HG03139 (cell line): Measurements from ENCODE around the gene ANKRD52.
A peak's percentile ranks its signal among the peaks of the same experiment; 100 is the strongest.

Source experiments
- ATAC-seq: cut with Tn5 transposase; IDR thresholded peaks from one replicate; pipeline ENCODE4 v1.9.1; 2021; ENCODE audit not compliant: unreplicated experiment

Gene ANKRD52

DNA sequence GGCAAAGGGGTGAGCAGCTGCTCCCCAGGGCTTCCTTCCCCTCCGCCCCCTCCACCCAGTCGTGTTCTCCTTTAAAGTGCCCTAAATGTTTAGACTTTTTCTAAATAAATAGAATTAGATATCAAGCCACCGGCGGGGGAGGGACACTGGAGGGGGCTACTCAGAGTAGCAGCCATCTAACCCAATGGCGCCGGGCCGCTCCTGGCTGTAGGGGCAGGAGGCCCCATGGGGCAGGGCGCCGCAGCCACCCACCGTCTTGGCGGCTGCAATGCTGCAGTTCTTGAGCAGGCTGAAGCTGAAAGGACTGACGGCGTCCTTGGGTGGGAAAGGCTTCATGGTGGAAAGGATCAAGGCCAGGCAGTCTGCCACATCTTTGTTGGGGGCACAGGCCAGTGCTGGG lies 15.2 kb downstream of the ANKRD52 start:
- no peak for ATAC-seq

DNA sequence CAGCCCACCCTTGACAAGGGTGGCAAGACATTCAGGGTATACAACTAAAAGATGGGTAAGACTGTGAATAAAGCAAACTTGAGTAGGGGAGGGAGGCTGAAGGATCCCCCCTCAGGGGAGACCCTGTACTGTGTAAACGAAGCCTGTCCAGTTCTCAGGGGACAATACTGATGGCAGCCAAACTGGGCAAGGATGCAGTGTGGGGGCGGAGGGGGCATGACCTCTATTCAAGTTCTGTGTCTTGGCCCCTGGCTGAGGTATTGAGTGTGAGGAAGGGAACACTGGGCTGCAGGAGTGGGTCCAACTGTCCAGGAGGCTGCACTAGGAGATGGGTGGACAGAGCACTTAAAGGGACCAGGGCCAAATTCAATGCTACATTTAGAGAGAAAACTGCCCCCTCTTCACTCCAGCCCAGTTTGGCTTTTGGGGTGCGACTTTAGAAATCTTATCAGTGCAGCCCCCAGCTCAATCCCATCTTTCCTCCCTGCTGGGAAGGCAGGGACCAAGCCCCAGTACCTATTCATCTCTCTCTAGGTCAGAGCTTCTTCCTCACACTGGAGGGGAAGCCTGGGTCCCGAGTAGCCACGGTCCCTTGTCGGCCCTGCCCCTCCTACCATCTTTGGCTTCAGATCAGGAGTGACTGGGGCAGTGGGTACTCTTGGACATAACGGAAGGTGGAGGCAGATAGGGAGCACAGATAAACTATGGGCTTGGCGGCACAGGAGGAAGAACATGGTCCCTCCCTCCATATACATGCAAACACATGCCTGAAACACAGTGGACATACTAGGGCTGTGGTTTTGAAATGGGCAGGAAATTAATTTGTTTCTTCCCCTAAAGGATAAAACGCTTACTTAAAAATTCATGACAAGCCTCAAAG lies 16.5 kb downstream of the ANKRD52 start:
- ATAC-seq = no peak

DNA sequence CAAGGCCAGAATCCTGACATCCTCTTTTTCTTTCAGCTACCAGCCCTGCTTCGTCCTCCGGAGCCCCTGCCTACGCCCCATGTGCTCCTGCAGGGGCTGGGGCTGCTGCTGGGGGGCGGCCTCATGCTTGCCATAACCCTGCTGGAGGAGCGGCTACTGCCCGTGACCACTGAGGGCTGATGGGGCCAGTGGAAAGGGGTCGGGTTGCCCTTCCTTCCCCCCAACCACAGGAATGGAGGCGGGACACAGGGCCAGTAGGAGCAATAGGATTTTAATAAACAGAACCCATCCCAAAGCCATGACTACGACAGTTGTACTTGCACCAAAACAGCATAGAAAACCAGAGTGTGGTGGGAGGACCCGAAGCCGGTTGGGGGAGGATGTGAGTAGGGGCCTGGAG lies 20.6 kb downstream of the ANKRD52 start:
- no peak for ATAC-seq

DNA sequence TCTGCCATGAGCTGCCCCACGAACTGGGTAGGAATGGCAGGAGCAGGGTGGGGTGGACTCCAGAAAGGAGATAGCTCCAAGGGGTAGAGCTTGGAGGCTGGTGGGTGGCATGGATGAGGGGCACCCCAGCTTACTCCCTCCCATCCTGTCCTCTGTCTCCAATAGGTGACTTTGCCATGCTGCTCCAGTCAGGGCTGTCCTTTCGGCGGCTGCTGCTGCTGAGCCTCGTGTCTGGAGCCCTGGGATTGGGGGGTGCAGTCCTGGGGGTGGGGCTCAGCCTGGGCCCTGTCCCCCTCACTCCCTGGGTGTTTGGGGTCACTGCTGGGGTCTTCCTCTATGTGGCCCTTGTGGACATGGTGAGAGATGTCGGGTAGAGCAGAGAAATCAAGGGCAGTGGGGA lies 21.2 kb downstream of the ANKRD52 start:
- ATAC-seq = no peak

DNA sequence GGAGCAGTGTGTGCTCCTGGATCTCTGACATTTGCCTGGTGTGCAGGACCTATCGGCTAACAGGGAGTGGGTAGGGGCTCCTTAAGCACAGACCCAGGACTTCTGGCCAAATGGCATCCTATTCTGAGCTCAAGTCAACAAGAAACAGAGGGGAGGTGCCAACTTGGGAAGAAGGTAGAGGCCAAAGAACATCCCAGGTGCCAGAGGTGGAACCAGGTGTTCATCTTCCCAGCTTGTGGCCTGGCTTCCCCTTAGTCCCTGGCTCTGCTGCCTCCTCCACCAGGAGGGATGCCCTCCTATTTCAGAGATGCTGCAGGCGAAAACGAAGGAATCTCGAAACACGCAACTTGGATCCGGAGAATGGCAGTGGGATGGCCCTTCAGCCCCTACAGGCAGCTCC lies 22.1 kb downstream of the ANKRD52 start:
- no peak for ATAC-seq

DNA sequence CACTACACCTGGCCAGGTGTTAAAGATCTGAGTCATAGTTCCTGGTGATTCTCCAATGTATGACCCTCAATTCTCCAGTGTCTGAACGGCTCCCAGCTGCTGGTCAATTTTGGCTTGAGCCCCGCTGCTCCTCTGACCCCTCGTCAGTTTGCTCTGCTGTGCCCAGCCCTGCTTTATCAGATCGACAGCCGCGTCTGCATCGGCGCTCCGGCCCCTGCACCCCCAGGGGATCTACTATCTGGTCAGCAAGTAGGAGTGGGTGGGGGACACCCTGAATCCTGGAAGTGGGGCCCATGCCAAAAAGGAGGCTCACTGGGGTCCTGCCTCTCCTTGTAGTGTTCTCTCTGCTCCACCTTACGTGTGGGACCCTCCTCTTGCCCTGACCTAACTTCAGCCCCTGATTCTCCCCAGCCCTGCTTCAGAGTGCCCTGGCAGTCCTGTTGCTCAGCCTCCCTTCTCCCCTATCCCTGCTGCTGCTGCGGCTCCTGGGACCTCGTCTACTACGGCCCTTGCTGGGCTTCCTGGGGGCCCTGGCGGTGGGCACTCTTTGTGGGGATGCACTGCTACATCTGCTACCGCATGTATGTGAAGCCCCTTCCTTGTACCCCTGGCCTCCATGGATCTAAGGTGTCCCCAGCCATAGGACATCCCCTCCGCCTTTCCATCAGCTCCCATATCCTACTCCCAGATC lies 23.3 kb downstream of the ANKRD52 start:
- ATAC-seq = no peak

DNA sequence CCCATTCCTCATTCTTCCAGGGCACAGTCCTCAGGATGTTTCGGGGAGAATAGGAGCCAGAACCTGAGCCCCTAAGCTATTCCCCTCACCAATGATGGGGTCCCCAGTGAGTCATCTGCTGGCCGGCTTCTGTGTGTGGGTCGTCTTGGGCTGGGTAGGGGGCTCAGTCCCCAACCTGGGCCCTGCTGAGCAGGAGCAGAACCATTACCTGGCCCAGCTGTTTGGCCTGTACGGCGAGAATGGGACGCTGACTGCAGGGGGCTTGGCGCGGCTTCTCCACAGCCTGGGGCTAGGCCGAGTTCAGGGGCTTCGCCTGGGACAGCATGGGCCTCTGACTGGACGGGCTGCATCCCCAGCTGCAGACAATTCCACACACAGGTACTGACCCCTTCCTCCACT lies 27.0 kb downstream of the ANKRD52 start:
- no peak for ATAC-seq

DNA sequence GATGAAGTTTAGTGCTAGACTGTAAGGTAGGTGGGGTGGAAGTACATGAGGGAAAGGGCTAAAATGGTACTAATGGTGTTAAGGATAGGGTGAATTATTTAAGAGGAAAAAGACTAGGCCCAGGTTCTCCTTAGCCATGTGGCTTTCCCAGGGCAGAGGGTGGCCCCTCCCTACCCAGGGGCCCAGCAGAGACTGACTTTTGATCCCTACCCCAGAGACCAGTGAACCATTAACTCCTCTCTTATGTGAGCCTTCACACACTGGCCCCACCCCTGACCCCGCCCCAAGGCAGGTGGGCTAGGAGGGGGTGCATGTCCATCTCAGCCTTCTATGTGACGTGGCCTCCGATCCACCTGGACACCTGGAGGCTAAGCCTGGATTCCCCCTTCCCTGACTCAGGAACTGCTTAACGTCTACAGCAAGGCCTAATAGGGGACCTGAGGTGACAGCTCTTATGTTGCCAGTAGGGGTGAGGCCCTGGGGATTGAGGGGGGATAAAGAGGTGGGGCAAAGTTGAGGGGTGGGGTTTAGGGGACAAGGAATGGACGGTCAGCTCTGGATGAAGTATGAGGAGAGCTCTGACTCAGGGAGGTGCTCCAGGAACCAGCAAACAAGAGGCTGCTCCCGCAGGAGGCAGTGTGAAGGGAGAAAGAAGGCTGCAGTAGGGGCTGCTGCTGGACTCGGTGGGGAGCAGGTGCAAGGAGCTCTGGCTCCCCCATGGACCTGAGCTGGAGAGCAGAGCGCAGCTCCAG lies 27.6 kb downstream of the ANKRD52 start:
- no peak for ATAC-seq

DNA sequence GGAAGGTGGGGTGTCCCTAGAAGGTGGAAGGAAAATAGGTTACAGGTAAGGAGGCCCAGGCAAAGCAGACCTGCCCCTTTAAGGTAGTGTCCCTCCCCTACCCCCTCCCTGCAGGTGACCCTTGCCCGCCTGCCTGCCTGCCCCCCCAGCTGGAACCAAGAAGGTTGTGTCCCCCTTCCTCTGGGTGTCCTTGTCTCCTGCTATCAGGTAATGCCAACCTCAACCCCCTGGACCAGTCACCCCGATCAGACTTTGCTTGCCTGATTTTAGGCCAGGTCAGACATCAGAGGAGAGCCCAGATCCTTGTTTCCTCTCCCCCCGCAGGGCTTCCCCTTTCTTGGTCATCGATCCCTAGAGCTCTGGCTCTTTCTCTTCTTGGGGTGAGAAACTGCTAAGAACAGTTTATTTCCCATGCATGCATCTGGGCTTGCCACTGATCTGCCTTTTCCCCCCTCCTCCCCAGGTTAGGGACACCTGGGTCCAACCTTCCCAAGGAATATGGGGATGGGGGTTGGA lies 28.2 kb downstream of the ANKRD52 start, which contains the start of gene SLC39A5:
Gene SLC39A5 (plus strand): TSS at position 136 of the 516 bp plus-strand sequence. CDS start 1,224 bp downstream, outside the sequence.
- ATAC-seq = no peak

DNA sequence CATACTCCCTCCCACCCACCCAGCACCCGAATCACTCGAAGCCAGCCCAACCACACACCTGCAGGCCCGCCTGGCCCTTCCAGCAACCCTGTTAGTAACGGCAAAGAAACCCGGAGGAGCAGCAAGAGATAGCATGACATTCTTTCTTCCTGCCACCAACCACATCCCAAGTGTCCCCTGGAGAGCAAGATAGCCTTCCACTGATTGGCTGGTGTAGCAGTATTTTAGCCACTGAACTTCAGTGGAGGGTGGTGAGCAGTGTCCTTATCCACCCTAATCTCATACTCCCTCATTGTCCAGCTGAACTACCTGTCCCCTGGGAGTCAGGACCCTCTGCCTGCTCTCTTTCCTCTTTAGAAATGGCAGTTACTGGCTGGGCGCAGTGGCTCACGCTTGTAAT lies 29.1 kb downstream of the ANKRD52 start:
- no peak for ATAC-seq

DNA sequence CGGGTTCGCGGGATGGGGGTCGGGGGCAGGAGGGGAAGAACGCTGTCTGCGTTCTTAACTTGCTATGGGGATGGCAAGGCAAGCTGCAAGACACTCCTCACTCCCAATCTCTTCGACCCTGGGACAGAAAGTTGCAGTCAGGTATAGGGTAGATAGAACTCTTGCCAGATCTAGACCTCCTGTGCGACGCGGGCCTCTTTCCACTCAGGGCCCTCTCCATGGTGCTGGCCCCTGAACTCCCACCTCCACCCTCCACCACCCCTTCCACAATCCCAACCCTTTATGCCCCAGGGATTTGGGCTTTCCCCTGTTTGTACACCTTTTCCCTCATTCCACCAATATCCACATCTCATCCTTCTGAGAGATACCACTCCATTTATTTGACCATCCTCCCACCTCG lies 33.2 kb downstream of the ANKRD52 start:
- no peak for ATAC-seq

DNA sequence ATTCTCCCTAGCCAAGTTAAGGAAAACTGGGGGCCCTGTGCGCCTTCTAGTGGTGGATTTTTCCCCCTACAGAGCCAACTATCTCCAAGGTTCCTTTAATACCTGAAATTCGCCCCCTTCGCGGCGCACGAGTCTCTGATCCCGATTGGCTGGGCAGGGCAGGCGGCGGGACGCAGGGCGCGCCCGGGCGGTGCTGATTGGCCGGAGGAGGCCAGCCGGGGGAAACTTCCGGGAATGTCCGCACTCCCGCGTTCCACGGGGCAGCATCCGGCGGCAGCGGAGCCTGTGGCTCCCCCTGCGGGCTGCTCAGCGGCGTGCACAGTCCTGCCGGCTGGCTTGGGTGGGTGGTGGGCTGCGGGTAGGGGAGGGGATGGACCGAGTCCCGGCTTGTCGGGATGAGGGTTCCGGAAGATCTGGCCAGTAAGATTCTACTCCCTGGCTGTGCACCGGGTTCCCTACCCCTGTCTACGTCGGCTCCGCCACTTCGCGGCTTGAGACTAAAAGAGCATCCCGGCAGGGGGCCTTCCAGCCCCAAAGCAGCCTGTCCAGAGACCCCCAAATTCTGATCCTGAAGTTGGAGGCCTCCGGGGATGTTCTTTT lies 34.0 kb downstream of the ANKRD52 start, which contains the start of gene NABP2:
Gene NABP2 (plus strand): TSS at position 241 of the 600 bp plus-strand sequence. CDS start 515 bp downstream, outside the sequence.
- ATAC-seq = peak; percentile 62

DNA sequence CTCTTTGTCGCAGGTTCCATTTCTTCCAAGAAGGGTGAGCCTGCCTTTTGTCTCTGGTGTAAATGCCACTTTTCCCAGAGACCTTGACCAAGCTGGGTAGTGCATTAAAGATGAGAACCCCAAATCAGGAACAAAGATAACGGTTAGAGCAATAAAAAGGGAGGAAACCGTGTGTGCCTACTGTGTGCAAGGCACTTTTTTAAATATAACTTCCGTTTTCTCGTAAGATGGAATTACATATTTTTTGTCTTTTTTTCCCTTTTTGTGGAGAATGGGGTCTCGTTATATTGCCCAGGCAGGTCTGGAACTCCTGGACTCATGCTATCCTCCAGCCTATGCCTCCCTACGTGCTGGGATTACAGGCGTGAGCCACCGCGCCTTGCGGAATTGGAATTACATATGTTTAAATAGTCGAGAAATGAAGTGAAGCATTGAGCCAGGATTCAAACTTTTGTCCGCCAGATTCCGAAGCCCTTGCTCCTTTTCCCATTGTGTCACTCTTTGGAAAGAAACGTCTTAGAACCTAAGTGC lies 34.5 kb downstream of the ANKRD52 start:
- ATAC-seq = no peak

DNA sequence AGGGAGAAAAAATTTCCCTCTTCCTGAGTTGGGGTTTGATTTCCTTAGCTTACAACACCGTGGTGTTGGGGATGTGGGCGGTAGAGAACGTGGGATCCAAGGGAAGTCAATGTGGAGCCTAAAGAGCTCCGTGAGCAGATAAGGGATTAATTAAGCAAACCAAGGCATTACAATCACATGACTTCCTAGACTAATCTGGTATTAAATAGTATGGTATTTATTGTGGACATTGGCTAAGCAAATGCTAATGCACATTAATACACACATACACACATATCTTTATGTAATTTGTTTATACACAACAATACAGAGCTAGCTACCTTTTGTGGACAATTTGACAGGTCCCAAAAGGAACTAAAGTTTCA lies 35.7 kb downstream of the ANKRD52 start:
- no peak for ATAC-seq

DNA sequence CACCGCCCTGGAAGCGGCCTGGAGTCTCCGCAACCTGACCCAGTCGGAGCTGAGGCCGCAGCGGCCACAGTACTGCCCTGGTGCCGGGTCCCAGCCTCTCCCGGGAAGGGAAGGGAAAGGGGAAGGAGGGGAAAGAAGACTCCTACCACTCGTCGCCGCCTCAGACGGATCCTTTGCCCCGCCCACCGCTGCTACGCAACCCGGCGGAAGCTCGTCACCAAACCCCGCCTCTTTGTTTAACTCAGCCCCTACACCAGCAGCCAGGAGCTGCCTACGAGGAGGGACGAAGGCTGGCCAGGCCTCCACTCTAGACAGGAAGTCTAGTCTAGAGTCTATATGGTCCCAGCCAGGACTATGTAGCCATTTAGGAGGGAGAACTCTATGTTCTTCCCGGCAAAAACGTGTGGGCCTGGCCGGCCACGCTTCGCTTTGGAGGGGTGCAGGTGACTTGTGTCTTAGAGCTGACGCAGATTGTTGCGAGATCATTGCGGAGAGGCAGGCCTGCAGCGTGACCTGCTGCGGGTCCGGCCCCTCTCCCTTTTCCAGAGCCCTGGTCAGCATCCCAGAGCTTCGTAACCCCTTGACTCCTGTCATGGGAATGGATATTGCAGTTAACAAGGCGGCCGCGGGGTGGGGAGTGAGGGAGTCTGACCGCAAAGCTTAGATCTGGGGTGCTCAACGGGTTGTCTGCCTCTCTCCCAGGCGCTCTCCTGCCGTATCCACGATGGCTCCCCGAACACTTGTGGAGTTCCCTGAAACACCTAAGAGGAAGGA lies 36.2 kb downstream of the ANKRD52 start, which contains the start of gene RNF41:
Gene RNF41 (minus strand): TSS at position 166 of the 774 bp plus-strand sequence. CDS start 7,875 bp downstream, outside the sequence.
- peak; percentile 69 for ATAC-seq

DNA sequence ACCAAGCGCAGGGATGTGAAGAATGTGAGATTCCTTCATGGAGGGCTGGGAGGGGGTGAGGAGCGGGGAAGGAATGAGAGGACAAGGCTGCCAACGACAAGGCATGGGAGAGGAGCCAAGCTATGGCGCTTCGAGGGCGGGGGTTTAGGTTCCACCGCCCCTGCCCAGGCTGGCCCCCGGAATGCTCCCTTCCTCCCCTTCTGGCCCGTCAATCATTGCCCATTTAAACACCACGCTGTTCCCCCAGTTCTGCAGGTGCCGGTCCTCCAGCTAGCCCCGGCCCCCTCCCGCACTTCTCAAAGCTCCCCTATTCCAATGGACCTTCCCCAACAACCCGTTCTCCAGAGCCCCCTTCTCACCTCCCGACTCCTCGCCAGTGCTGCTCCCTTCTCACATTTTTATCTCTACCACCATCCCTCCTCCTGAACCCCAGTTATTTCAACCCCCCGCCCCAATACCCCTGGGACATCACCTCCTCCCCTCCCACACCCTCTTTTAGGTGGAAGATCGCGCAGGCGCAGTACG lies 36.9 kb downstream of the ANKRD52 start:
- peak; percentile 12 for ATAC-seq

DNA sequence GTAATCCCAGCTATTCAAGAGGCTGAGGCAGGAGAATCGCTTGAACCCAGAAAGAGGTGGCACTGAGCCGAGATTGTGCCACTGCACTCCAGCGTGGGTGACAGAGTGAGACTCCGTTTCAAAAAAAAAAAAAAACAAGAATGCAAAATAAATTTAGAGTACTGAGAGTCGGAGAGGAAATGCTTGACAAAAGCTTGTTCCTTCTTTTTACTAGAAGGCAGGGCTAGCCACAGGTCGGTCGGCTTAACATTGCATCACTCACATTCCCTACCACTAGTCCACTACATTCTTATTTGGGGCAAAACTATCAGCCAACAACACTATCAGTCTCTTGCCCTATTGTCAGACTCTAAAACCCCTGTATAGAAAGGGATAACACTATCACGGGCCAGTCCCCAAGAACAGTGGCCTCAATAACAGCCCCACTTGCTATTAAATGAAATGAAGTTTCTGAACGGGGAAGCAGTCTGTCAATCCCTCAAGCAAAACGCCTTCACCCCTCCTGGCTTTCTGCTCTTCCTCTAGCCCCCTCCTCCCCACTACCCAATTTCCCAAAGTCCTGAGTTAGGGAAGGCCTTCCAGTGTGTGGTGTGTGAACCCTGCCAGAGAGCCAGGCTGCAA lies 37.5 kb downstream of the ANKRD52 start:
- no peak for ATAC-seq

DNA sequence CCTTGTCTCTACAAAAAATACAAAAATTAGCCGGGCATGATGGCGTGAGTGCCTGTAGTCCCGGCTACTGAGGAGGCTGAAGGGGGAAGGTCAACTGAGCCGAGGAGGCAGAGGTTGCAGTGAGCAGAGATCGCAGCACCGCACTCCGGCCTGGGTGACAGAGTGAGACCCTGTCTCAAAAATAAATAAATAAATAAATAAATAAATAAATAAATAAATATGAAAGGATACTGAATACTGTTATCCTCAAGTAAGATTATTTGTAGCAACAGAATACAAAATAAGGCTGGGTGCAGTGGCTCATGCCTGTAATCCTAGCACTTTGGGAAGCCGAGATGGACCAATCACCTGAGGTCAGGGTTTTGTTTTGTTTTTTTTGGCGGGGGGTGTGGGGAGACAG lies 38.3 kb downstream of the ANKRD52 start:
- ATAC-seq = no peak

DNA sequence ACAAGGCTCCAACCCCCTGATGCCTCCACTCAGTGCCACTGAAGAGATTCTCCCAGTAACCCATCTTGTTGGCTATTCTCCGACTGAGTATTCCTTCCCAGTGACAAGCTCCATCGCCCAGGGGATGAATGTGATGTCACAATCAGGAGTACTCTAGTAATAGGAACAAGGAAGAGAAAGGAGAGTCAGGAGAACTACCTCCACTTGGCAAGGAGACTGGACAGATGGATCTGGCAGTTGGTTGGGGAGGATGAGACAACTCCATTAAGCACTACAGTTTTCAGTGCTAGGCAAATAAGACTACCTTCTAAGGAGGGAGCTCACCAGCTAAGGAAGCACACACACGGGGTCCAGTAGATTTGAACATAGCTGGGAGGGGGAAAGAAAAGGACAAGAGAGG lies 41.7 kb downstream of the ANKRD52 start:
- no peak for ATAC-seq
